Endothelial cell of umbilical vein (primary cell): ENCODE results near the gene BRCA1.

Experiments used
- EZH2 ChIP-seq: IDR thresholded peaks from 2 replicates; pipeline ENCODE4 v1.6.1; 2012; ENCODE audit warnings: borderline replicate concordance, low read depth, mild to moderate bottlenecking, moderate library complexity, low read length, inconsistent platforms; ENCODE audit not compliant: severe bottlenecking
- GATA2 ChIP-seq: IDR thresholded peaks from 2 replicates; pipeline ENCODE4 v1.7.0; 2011; ENCODE audit warnings: low read depth, mild to moderate bottlenecking, moderate library complexity, mixed read lengths, low read length; ENCODE audit not compliant: insufficient read length, insufficient read depth
- MYC ChIP-seq: IDR thresholded peaks from one replicate; pipeline ENCODE4 v1.6.1; 2011; ENCODE audit warnings: mild to moderate bottlenecking, low read depth, low read length
- POLR2A ChIP-seq: IDR thresholded peaks from 2 replicates; pipeline ENCODE4 v1.6.1; 2012; ENCODE audit warnings: low read depth, mild to moderate bottlenecking, control low read depth, low read length
- POLR2AphosphoS5 ChIP-seq: IDR thresholded peaks from 2 replicates; pipeline ENCODE4 v1.6.1; 2012; ENCODE audit warnings: low read depth, mild to moderate bottlenecking, control low read depth, low read length, moderate library complexity; ENCODE audit not compliant: insufficient read depth
- TF ChIP-seq, protein P1 (sequence below): IDR thresholded peaks from 2 replicates; pipeline ENCODE4 v1.6.1; 2011; ENCODE audit not compliant: insufficient read depth, insufficient read length
- TF ChIP-seq, protein P2 (sequence below), 2 donors: IDR thresholded peaks; 1 replicate in 1 of 2; 2 replicates in 1 of 2; pipeline ENCODE4 v1.5.1; 2011; ENCODE audit warnings: low read length in 2 of 2, mild to moderate bottlenecking in 2 of 2, moderate library complexity in 2 of 2, control low read depth in 1 of 2, inconsistent platforms in 1 of 2, low read depth in 1 of 2; ENCODE audit not compliant: insufficient read depth in 1 of 2; ENCODE audit errors: extremely low read depth in 1 of 2

DNA sequence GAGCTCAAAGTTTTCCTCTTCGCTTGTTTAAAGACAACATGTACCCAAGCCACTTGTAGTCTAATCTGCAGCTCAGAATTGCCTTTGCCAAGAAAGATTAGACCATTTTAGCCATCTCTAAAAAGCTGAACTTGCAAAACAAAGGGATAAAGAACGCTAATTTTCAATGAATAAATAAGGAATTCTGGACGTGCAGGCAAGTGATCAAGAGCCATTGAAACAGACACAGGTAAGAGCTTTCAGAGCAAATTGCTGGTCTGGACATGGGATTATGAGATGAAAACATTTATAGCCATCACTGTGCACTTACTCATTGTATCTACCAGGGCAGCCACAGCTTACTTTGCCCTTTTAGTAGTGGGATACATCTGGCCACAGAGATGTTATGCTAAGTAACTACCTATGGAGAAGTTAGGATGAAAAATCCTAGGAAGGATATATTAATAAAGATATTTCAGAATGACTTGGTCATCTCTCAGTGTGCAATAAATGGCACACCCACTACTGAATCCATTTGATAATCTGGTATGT lies 55.7 kb downstream of the BRCA1 start:
- TF ChIP-seq POLR2AphosphoS5 (no peak), MYC (no peak), POLR2A (no peak), EZH2 (no peak), GATA2 (no peak)
- TF ChIP-seq, protein P1, sequence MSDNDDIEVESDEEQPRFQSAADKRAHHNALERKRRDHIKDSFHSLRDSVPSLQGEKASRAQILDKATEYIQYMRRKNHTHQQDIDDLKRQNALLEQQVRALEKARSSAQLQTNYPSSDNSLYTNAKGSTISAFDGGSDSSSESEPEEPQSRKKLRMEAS, result no peak
- TF ChIP-seq, protein P2, sequence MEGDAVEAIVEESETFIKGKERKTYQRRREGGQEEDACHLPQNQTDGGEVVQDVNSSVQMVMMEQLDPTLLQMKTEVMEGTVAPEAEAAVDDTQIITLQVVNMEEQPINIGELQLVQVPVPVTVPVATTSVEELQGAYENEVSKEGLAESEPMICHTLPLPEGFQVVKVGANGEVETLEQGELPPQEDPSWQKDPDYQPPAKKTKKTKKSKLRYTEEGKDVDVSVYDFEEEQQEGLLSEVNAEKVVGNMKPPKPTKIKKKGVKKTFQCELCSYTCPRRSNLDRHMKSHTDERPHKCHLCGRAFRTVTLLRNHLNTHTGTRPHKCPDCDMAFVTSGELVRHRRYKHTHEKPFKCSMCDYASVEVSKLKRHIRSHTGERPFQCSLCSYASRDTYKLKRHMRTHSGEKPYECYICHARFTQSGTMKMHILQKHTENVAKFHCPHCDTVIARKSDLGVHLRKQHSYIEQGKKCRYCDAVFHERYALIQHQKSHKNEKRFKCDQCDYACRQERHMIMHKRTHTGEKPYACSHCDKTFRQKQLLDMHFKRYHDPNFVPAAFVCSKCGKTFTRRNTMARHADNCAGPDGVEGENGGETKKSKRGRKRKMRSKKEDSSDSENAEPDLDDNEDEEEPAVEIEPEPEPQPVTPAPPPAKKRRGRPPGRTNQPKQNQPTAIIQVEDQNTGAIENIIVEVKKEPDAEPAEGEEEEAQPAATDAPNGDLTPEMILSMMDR (IDR thresholded peaks at IDR 0.05; ENCODE audit: extremely low read depth in 1 of 2, insufficient read depth in 1 of 2, low read depth in 1 of 2, low read length in 2 of 2), result no peak
